CD14-positive monocyte (primary cell): ENCODE results near the gene CNTNAP2. TPM values are rescaled to one million over a fixed set of nuclear protein-coding genes. Genes with fewer than 3 reads are reported as not detected.

Experiments
- DNase-seq, 3 donors: peaks; one replicate each; pipeline ENCODE4 v3.0.0-alpha.2; 2011 to 2022
- H2AFZ ChIP-seq: 2 replicates; pipeline ENCODE4 v1.6.0; 2012; ENCODE audit warnings: mild to moderate bottlenecking, low read depth, low read length, inconsistent platforms; ENCODE audit not compliant: insufficient read depth, poor library complexity, severe bottlenecking
- H3K27ac ChIP-seq, 2 donors: 1 replicate in 1 of 2; 2 replicates in 1 of 2; pipeline ENCODE4 v1.5.1; 2012 to 2013; ENCODE audit warnings: low read length in 2 of 2, control low read depth in 1 of 2, inconsistent platforms in 1 of 2, low read depth in 1 of 2, mild to moderate bottlenecking in 1 of 2
- H3K27me3 ChIP-seq, 2 donors: one replicate each; pipeline versions ENCODE4 v1.6.0 to v1.6.1; 2011 to 2013; ENCODE audit warnings: low read length in 2 of 2; ENCODE audit not compliant: control insufficient read depth in 2 of 2, insufficient read depth in 2 of 2
- H3K36me3 ChIP-seq, 2 donors: replicated peaks in 1 of 2; 1 replicate in 1 of 2; 2 replicates in 1 of 2; pipeline versions ENCODE4 v1.5.1 to v1.6.1; 2012 to 2013; ENCODE audit warnings: low read length in 2 of 2, control low read depth in 1 of 2, inconsistent platforms in 1 of 2, mild to moderate bottlenecking in 1 of 2; ENCODE audit not compliant: insufficient read depth in 2 of 2, control insufficient read depth in 1 of 2
- H3K4me1 ChIP-seq, 2 donors: 1 replicate in 1 of 2; 2 replicates in 1 of 2; pipeline versions ENCODE4 v1.5.1 to v1.6.1; 2012 to 2013; ENCODE audit warnings: low read length in 2 of 2, control low read depth in 1 of 2, inconsistent platforms in 1 of 2, mild to moderate bottlenecking in 1 of 2, moderate library complexity in 1 of 2; ENCODE audit not compliant: insufficient read depth in 2 of 2, control insufficient read depth in 1 of 2
- H3K4me2 ChIP-seq: replicated peaks from 2 replicates; pipeline ENCODE3; 2012; ENCODE audit warnings: low read length, moderate library complexity, mild to moderate bottlenecking; ENCODE audit not compliant: poor library complexity, severe bottlenecking; ENCODE audit errors: extremely low read depth
- H3K4me3 ChIP-seq, 3 experiments: fragments of 200-600 bp in 1 of 3; sonication (generic) in 1 of 3; replicated peaks in 1 of 3; 1 replicate in 2 of 3; 2 replicates in 1 of 3; pipeline ENCODE4 v1.5.1; 2011 to 2013; ENCODE audit warnings: low read length in 3 of 3, mild to moderate bottlenecking in 3 of 3, control low read depth in 2 of 3, low read depth in 2 of 3, inconsistent platforms in 1 of 3, moderate library complexity in 1 of 3
- H3K79me2 ChIP-seq: 2 replicates; pipeline ENCODE4 v1.6.0; 2012; ENCODE audit warnings: mild to moderate bottlenecking, control low read depth, inconsistent platforms, low read length, moderate library complexity; ENCODE audit not compliant: insufficient read depth
- H3K9ac ChIP-seq: 2 replicates; pipeline ENCODE4 v1.6.0; 2017; ENCODE audit warnings: low read length, mild to moderate bottlenecking; ENCODE audit not compliant: insufficient read depth, poor library complexity, severe bottlenecking
- H3K9me3 ChIP-seq, 2 donors: replicated peaks in 1 of 2; 1 replicate in 1 of 2; 2 replicates in 1 of 2; pipeline versions ENCODE4 v1.5.1 to v1.6.1; 2012 to 2013; ENCODE audit warnings: low read length in 2 of 2, control low read depth in 1 of 2; ENCODE audit not compliant: control insufficient read depth in 1 of 2, insufficient read depth in 1 of 2
- H4K20me1 ChIP-seq: 2 replicates; pipeline ENCODE4 v1.6.0; 2012; ENCODE audit warnings: mild to moderate bottlenecking, low read length, control low read depth, moderate library complexity; ENCODE audit not compliant: insufficient read depth
- H3K27ac Mint-ChIP-seq, 7 donors: one replicate each; pipeline ENCODE4 v1.8.0; 2020; ENCODE audit warnings: mild to moderate bottlenecking in 7 of 7, mixed read lengths in 7 of 7, moderate library complexity in 6 of 7, inconsistent platforms in 2 of 7
- H3K27me3 Mint-ChIP-seq, 3 donors: one replicate each; pipeline ENCODE4 v1.8.0; 2021 to 2022; ENCODE audit warnings: low read depth in 3 of 3, mild to moderate bottlenecking in 3 of 3, mixed read lengths in 3 of 3, moderate library complexity in 3 of 3, inconsistent platforms in 1 of 3
- H3K36me3 Mint-ChIP-seq, 2 donors: one replicate each; pipeline ENCODE4 v1.8.0; 2020; ENCODE audit warnings: mixed read lengths in 2 of 2, inconsistent platforms in 1 of 2, mild to moderate bottlenecking in 1 of 2
- H3K4me1 Mint-ChIP-seq: one replicate; pipeline ENCODE4 v1.8.0; 2020; ENCODE audit warnings: mild to moderate bottlenecking, mixed read lengths
- H3K4me3 Mint-ChIP-seq, 2 donors: one replicate each; pipeline ENCODE4 v1.8.0; 2020; ENCODE audit warnings: mild to moderate bottlenecking in 2 of 2, mixed read lengths in 2 of 2, moderate library complexity in 1 of 2
- H3K9me3 Mint-ChIP-seq, 7 donors: one replicate each; pipeline ENCODE4 v1.8.0; 2020 to 2022; ENCODE audit warnings: mixed read lengths in 7 of 7, mild to moderate bottlenecking in 6 of 7, moderate library complexity in 6 of 7, inconsistent platforms in 2 of 7
- WGBS: methylation state at CpG from one replicate; pipeline ENCODE4 v1.1.5; 2013; ENCODE audit warnings: missing lambda C conversion rate; ENCODE audit not compliant: insufficient coverage; 5-methylcytosine and 5-hydroxymethylcytosine counted together
- intact Hi-C, 2 donors: fragments of 100-400 bp; cut with micrococcal nuclease; formaldehyde crosslinking; loops; one replicate each; pipeline versions ENCODE4 v1.15.0 to v1.15.1; 2023
- polyA plus RNA-seq, 3 donors: library from polyadenylated mRNA; depleted of rRNA in 1 of 3; unstranded in 2 of 3; stranded (reverse) in 1 of 3; fragments of 300-500 nt in 2 of 3; fragments of >200 nt in 1 of 3; fragmentation: Illumina TruSeq in 2 of 3; gene quantifications; 1 replicate in 2 of 3; 2 replicates in 1 of 3; pipeline ENCODE4 v1.2.3, GENCODE V29; 2012 to 2021
- TF ChIP-seq, protein P1 (sequence below): fragments of 200-600 bp; IDR thresholded peaks from one replicate; pipeline ENCODE4 v1.8.0; 2022; ENCODE audit warnings: antibody characterized with exemption, mild to moderate bottlenecking

The CNTNAP2 gene
- polyA plus RNA-seq, 3 donors: 0.01 TPM; not detected in 2

DNA sequence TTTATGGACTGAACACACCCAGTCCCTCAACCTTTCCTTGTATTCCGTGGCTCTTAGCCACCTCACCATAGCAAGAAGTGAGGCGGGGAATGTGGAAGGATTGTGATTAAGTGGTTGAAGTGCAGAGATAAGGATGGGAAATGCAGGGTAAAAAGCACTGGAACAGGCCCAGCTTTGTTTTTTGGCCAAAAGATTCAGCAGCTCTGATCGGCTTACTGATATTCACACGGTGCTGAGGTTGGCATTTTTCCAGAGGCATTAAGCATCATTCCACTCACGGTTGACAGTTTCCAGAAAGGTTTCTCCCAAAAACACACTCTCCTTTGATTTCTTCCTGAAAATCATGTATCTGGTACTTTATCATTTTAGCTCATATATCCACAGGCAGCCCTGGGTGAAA lies 544.2 kb downstream of the CNTNAP2 start:
- no peaks in the 10 kb centered on the region for H3K27me3 ChIP-seq
- intact Hi-C loops: no loop called here
- Mint-ChIP-seq H3K27me3 (peaks cover 0 to 1% (median 0%) of the 10 kb centered on the region in 3 donors), H3K36me3 (no peaks in the 10 kb centered on the region), H3K27ac (no peak overlapping the region), H3K9me3 (peaks cover 0 to 5% (median 2%) of the 10 kb centered on the region in 7 donors), H3K4me1 (peaks cover 5% of the 10 kb centered on the region), H3K4me3 (no peak overlapping the region)
- TF ChIP-seq, protein P1, sequence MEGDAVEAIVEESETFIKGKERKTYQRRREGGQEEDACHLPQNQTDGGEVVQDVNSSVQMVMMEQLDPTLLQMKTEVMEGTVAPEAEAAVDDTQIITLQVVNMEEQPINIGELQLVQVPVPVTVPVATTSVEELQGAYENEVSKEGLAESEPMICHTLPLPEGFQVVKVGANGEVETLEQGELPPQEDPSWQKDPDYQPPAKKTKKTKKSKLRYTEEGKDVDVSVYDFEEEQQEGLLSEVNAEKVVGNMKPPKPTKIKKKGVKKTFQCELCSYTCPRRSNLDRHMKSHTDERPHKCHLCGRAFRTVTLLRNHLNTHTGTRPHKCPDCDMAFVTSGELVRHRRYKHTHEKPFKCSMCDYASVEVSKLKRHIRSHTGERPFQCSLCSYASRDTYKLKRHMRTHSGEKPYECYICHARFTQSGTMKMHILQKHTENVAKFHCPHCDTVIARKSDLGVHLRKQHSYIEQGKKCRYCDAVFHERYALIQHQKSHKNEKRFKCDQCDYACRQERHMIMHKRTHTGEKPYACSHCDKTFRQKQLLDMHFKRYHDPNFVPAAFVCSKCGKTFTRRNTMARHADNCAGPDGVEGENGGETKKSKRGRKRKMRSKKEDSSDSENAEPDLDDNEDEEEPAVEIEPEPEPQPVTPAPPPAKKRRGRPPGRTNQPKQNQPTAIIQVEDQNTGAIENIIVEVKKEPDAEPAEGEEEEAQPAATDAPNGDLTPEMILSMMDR: no peak
- H3K36me3 ChIP-seq: no peaks in the 10 kb centered on the region
- H3K4me1 ChIP-seq: no peaks in the 10 kb centered on the region
- no peaks in the 10 kb centered on the region for H3K79me2 ChIP-seq
- DNase-seq: no peak
- WGBS: 34% methylated on average over 4 of the region's 5 CpGs
- no peaks in the 10 kb centered on the region for H3K9me3 ChIP-seq
- H2AFZ ChIP-seq: no peak overlapping the region
- H3K4me3 ChIP-seq: no peak overlapping the region
- H3K27ac ChIP-seq: no peak overlapping the region
- H4K20me1 ChIP-seq: no peaks in the 10 kb centered on the region
- no peak overlapping the region for H3K4me2 ChIP-seq
- H3K9ac ChIP-seq: no peak overlapping the region

- Mint-ChIP-seq H3K27ac (no peak overlapping the region), H3K4me1 (no peaks in the 10 kb centered on the region), H3K36me3 (no peaks in the 10 kb centered on the region), H3K9me3 (peaks cover 0 to 5% (median 2%) of the 10 kb centered on the region in 7 donors), H3K4me3 (no peak overlapping the region), H3K27me3 (peaks cover 0 to 1% (median 0%) of the 10 kb centered on the region in 3 donors)
- Histone ChIP-seq H3K36me3 (no peaks in the 10 kb centered on the region), H3K9me3 (no peaks in the 10 kb centered on the region), H3K27ac (no peak overlapping the region), H4K20me1 (no peaks in the 10 kb centered on the region), H2AFZ (no peak overlapping the region), H3K4me1 (no peaks in the 10 kb centered on the region), H3K4me2 (no peak overlapping the region), H3K4me3 (no peak overlapping the region), H3K27me3 (no peaks in the 10 kb centered on the region), H3K79me2 (no peaks in the 10 kb centered on the region), H3K9ac (no peak overlapping the region)
- DNase-seq: no peak
- TF ChIP-seq, protein P1: no peak
- intact Hi-C loops: no loop called here
Measured at GRCh38 chr7:146661435-146661834, 544.8 kb downstream of the CNTNAP2 start.
